CD4-positive, CD25-positive, alpha-beta regulatory T cell (primary cell): ENCODE measurements around the gene CISH. TPM values are rescaled to one million over a fixed set of nuclear protein-coding genes. Genes with fewer than 3 reads are reported as not detected.

Experiments
- ATAC-seq, 2 donors: fragments of 150-1000 bp; cut with Tn5 transposase; one replicate each; pipeline ENCODE4 v1.10.0; 2021; ENCODE audit warnings: low read depth in 2 of 2, moderate number of reproducible peaks in 2 of 2, moderate library complexity in 1 of 2
- DNase-seq, 3 donors: peaks; one replicate each; pipeline versions ENCODE4 v3.0.0 to v3.0.0-alpha.2; 2012 to 2022; ENCODE audit warnings: mixed read lengths in 1 of 3
- H3K27ac ChIP-seq: one replicate; pipeline ENCODE4 v1.7.0; 2013; ENCODE audit warnings: mild to moderate bottlenecking, low read length; ENCODE audit not compliant: insufficient read depth, poor library complexity, severe bottlenecking
- H3K27me3 ChIP-seq: one replicate; pipeline ENCODE4 v1.7.0; 2013; ENCODE audit warnings: low read length; ENCODE audit not compliant: control insufficient read depth, insufficient read depth
- H3K36me3 ChIP-seq: one replicate; pipeline ENCODE4 v1.7.0; 2013; ENCODE audit warnings: mild to moderate bottlenecking, low read length, moderate library complexity; ENCODE audit not compliant: control insufficient read depth, insufficient read depth
- H3K4me1 ChIP-seq: 2 replicates; pipeline ENCODE4 v1.7.0; 2013; ENCODE audit warnings: mild to moderate bottlenecking, low read length; ENCODE audit not compliant: insufficient read depth, control insufficient read depth, poor library complexity, severe bottlenecking
- H3K4me3 ChIP-seq: one replicate; pipeline ENCODE4 v1.7.0; 2013; ENCODE audit warnings: low read depth, mild to moderate bottlenecking, low read length, moderate library complexity
- H3K9me3 ChIP-seq, 2 experiments: 1 replicate in 1 of 2; 2 replicates in 1 of 2; pipeline ENCODE4 v1.7.0; 2013; ENCODE audit warnings: low read length in 2 of 2, mild to moderate bottlenecking in 1 of 2, moderate library complexity in 1 of 2; ENCODE audit not compliant: control insufficient read depth in 2 of 2
- H3K27ac Mint-ChIP-seq, 3 donors: one replicate each; pipeline ENCODE4 v1.8.0; 2020 to 2022; ENCODE audit warnings: mild to moderate bottlenecking in 3 of 3, mixed read lengths in 3 of 3, moderate library complexity in 2 of 3
- H3K27me3 Mint-ChIP-seq: one replicate; pipeline ENCODE4 v1.8.0; 2022; ENCODE audit warnings: mild to moderate bottlenecking, mixed read lengths
- H3K36me3 Mint-ChIP-seq: one replicate; pipeline ENCODE4 v1.8.0; 2020; ENCODE audit warnings: mixed read lengths
- H3K4me1 Mint-ChIP-seq, 4 donors: one replicate each; pipeline ENCODE4 v1.8.0; 2020 to 2022; ENCODE audit warnings: mixed read lengths in 4 of 4, mild to moderate bottlenecking in 1 of 4
- H3K4me3 Mint-ChIP-seq, 4 donors: one replicate each; pipeline ENCODE4 v1.8.0; 2020 to 2022; ENCODE audit warnings: mild to moderate bottlenecking in 4 of 4, mixed read lengths in 4 of 4, moderate library complexity in 3 of 4
- H3K9me3 Mint-ChIP-seq, 7 donors: one replicate each; pipeline ENCODE4 v1.8.0; 2020 to 2022; ENCODE audit warnings: mixed read lengths in 7 of 7, mild to moderate bottlenecking in 3 of 7, moderate library complexity in 2 of 7
- polyA plus RNA-seq, 4 donors: library from polyadenylated mRNA; unstranded; fragments of 300-500 nt; fragmentation: Illumina TruSeq; gene quantifications; one replicate each; pipeline ENCODE4 v1.2.3, GENCODE V29; 2021
- total RNA-seq: library from RNA; stranded (reverse); gene quantifications from one replicate; pipeline ENCODE4 v1.2.3, GENCODE V29; 2022

Gene CISH
- 23.4 TPM for total RNA-seq
- 10 to 100 TPM; 40.5 to 66.7 (median 58.5) TPM for polyA plus RNA-seq

- H3K4me1 Mint-ChIP-seq, result peaks cover 16 to 73% (median 40%) of the 10 kb centered on the region in 4 donors
- H3K27me3 Mint-ChIP-seq, result no peaks in the 10 kb centered on the region
- ATAC-seq (peak; percentile 70 to 74), DNase-seq (peak; percentile 89 to 100 (median 90))
- H3K27ac Mint-ChIP-seq, result peak within 1 kb of the TSS; percentile 97 to 99 (median 97)
- Histone ChIP-seq H3K27me3 (no peaks in the 10 kb centered on the region), H3K4me1 (peaks cover 85% of the 10 kb centered on the region), H3K4me3 (peak within 1 kb of the TSS; percentile 87), H3K9me3 (no peaks in the 10 kb centered on the region), H3K36me3 (peaks cover 20% of the 10 kb centered on the region), H3K27ac (peak within 1 kb of the TSS; percentile 97)
- H3K36me3 Mint-ChIP-seq, result peaks cover 18% of the 10 kb centered on the region
- peaks cover 0 to 3% (median 0%) of the 10 kb centered on the region in 7 donors for H3K9me3 Mint-ChIP-seq
- H3K4me3 Mint-ChIP-seq, result peak within 1 kb of the TSS; percentile 89 to 97 (median 96)
Measured at GRCh38 chr3:50611464-50612233, at the start of gene CISH. Gene CISH, minus strand, starts transcription at chr3:50611774. Its CDS starts 124 bp downstream, at chr3:50611650.

GRCh38 chr3:50660386-50660785 lies 48.8 kb upstream of the CISH start:
- no peak for ATAC-seq
- Histone ChIP-seq H3K4me3 (no peak overlapping the region), H3K36me3 (no peaks in the 10 kb centered on the region), H3K9me3 (no peaks in the 10 kb centered on the region), H3K27me3 (no peaks in the 10 kb centered on the region), H3K4me1 (no peaks in the 10 kb centered on the region), H3K27ac (no peak overlapping the region)
- Mint-ChIP-seq H3K36me3 (no peaks in the 10 kb centered on the region), H3K9me3 (no peaks in the 10 kb centered on the region), H3K4me3 (no peak overlapping the region), H3K4me1 (peaks cover 0 to 6% (median 2%) of the 10 kb centered on the region in 4 donors), H3K27me3 (no peaks in the 10 kb centered on the region), H3K27ac (no peak overlapping the region)
- no peak for DNase-seq

- DNase-seq (no peak), ATAC-seq (no peak)
- H3K27me3 Mint-ChIP-seq, result no peaks in the 10 kb centered on the region
- Histone ChIP-seq H3K4me3 (no peak overlapping the region), H3K36me3 (no peaks in the 10 kb centered on the region), H3K9me3 (no peaks in the 10 kb centered on the region), H3K27ac (no peak overlapping the region), H3K27me3 (no peaks in the 10 kb centered on the region), H3K4me1 (no peaks in the 10 kb centered on the region)
- H3K27ac Mint-ChIP-seq, result no peak overlapping the region
- H3K36me3 Mint-ChIP-seq, result no peaks in the 10 kb centered on the region
- H3K4me1 Mint-ChIP-seq, result peaks cover 0 to 4% (median 2%) of the 10 kb centered on the region in 4 donors
- H3K9me3 Mint-ChIP-seq, result no peaks in the 10 kb centered on the region
- H3K4me3 Mint-ChIP-seq, result no peak overlapping the region
Measured at GRCh38 chr3:50658831-50659230, 47.3 kb upstream of the CISH start.

GRCh38 chr3:50658416-50658815 lies 46.8 kb upstream of the CISH start:
- Mint-ChIP-seq H3K9me3 (no peaks in the 10 kb centered on the region), H3K27me3 (no peaks in the 10 kb centered on the region), H3K36me3 (no peaks in the 10 kb centered on the region), H3K4me3 (no peak overlapping the region), H3K4me1 (peaks cover 0 to 4% (median 2%) of the 10 kb centered on the region in 4 donors), H3K27ac (no peak overlapping the region)
- no peak overlapping the region for H3K4me3 ChIP-seq
- ATAC-seq (no peak), DNase-seq (no peak)
- no peaks in the 10 kb centered on the region for H3K27me3 ChIP-seq
- H3K27ac ChIP-seq, result no peak overlapping the region
- no peaks in the 10 kb centered on the region for H3K36me3 ChIP-seq
- no peaks in the 10 kb centered on the region for H3K9me3 ChIP-seq
- H3K4me1 ChIP-seq, result no peaks in the 10 kb centered on the region

- no peaks in the 10 kb centered on the region for H3K9me3 Mint-ChIP-seq
- H3K4me3 Mint-ChIP-seq, result no peak overlapping the region
- Histone ChIP-seq H3K9me3 (no peaks in the 10 kb centered on the region), H3K4me3 (no peak overlapping the region), H3K27ac (no peak overlapping the region), H3K36me3 (no peaks in the 10 kb centered on the region), H3K4me1 (no peaks in the 10 kb centered on the region), H3K27me3 (no peaks in the 10 kb centered on the region)
- peaks cover 0 to 9% (median 3%) of the 10 kb centered on the region in 4 donors for H3K4me1 Mint-ChIP-seq
- no peak for DNase-seq
- H3K27ac Mint-ChIP-seq, result peak overlapping the region in 1 of 3 donors; percentile 58
- H3K36me3 Mint-ChIP-seq, result no peaks in the 10 kb centered on the region
- no peaks in the 10 kb centered on the region for H3K27me3 Mint-ChIP-seq
- ATAC-seq, result no peak
Measured at GRCh38 chr3:50657816-50658215, 46.2 kb upstream of the CISH start.

- Histone ChIP-seq H3K9me3 (no peaks in the 10 kb centered on the region), H3K36me3 (no peaks in the 10 kb centered on the region), H3K4me3 (no peak overlapping the region), H3K27me3 (no peaks in the 10 kb centered on the region), H3K4me1 (no peaks in the 10 kb centered on the region), H3K27ac (no peak overlapping the region)
- Mint-ChIP-seq H3K4me1 (peaks cover 0 to 9% (median 3%) of the 10 kb centered on the region in 4 donors), H3K36me3 (no peaks in the 10 kb centered on the region), H3K4me3 (no peak overlapping the region), H3K9me3 (no peaks in the 10 kb centered on the region), H3K27me3 (no peaks in the 10 kb centered on the region), H3K27ac (peak overlapping the region in 1 of 3 donors; percentile 52)
- DNase-seq (no peak), ATAC-seq (no peak)
Measured at GRCh38 chr3:50657407-50657806, 45.8 kb upstream of the CISH start.

- H3K4me3 ChIP-seq, result no peak overlapping the region
- H3K36me3 ChIP-seq, result no peaks in the 10 kb centered on the region
- ATAC-seq, result no peak
- no peaks in the 10 kb centered on the region for H3K9me3 ChIP-seq
- Mint-ChIP-seq H3K4me3 (no peak overlapping the region), H3K4me1 (peaks cover 0 to 9% (median 3%) of the 10 kb centered on the region in 4 donors), H3K9me3 (no peaks in the 10 kb centered on the region), H3K36me3 (no peaks in the 10 kb centered on the region), H3K27me3 (no peaks in the 10 kb centered on the region), H3K27ac (peak overlapping the region in 1 of 3 donors; percentile 38)
- H3K27ac ChIP-seq, result no peak overlapping the region
- H3K27me3 ChIP-seq, result no peaks in the 10 kb centered on the region
- no peak for DNase-seq
- no peaks in the 10 kb centered on the region for H3K4me1 ChIP-seq
Measured at GRCh38 chr3:50656417-50657195, 45.0 kb upstream of the CISH start.
